ENCODE measurements around the gene MYCBP. TPM values are rescaled to one million over a fixed set of nuclear protein-coding genes. Genes with fewer than 3 reads are reported as not detected.
"Not testable (repeated sequence)": the region's sequence is repeated elsewhere in the genome, so short reads cannot be mapped to it uniquely, and the experiment has no call there.

The MYCBP gene
- total RNA-seq, 1 donor from 2014 or later = 33.4 TPM

GRCh38 chr1:38867208-38867607 lies 5.9 kb downstream of the MYCBP start:
- DNase-seq (ENCODE audit: low read depth) = no peak

- DNase-seq (ENCODE audit: low read depth) = no peak
These were observed 7.9 kb downstream of the MYCBP start for GRCh38 chr1:38865112-38865715.

- DNase-seq (ENCODE audit: low read depth) = no peak
These were observed 12.7 kb downstream of the MYCBP start for GRCh38 chr1:38860454-38860795.

- DNase-seq (ENCODE audit: low read depth) = peak; percentile 88
These were observed 13.3 kb downstream of the MYCBP start, which contains the start of gene RRAGC for GRCh38 chr1:38859561-38860453. RRAGC (minus strand) TSS chr1:38859772; CDS start chr1:38859646, 126 bp downstream.

GRCh38 chr1:38858833-38859560 lies 14.2 kb downstream of the MYCBP start:
- DNase-seq (ENCODE audit: low read depth) = peak; percentile 75

GRCh38 chr1:38852780-38853179 lies 20.4 kb downstream of the MYCBP start:
- DNase-seq (ENCODE audit: low read depth) = no peak

GRCh38 chr1:38848071-38848470 lies 25.1 kb downstream of the MYCBP start:
- DNase-seq (ENCODE audit: low read depth) = no peak

- no peak for DNase-seq (ENCODE audit: low read depth)
These were observed 26.9 kb downstream of the MYCBP start for GRCh38 chr1:38846210-38846609.

GRCh38 chr1:38845088-38845487 lies 28.1 kb downstream of the MYCBP start:
- DNase-seq (ENCODE audit: low read depth) = not testable (repeated sequence)

- DNase-seq (ENCODE audit: low read depth) = no peak
These were observed 32.9 kb downstream of the MYCBP start for GRCh38 chr1:38840281-38840680.

GRCh38 chr1:38839363-38839762 lies 33.8 kb downstream of the MYCBP start:
- no peak for DNase-seq (ENCODE audit: low read depth)

GRCh38 chr1:38836316-38836715 lies 36.8 kb downstream of the MYCBP start:
- not testable (repeated sequence) for DNase-seq (ENCODE audit: low read depth)

- DNase-seq (ENCODE audit: low read depth) = peak; percentile 85
These were observed 38.0 kb downstream of the MYCBP start for GRCh38 chr1:38834937-38835827.

- DNase-seq (ENCODE audit: low read depth) = peak; percentile 8
These were observed 38.8 kb downstream of the MYCBP start for GRCh38 chr1:38834221-38834782.

GRCh38 chr1:38833146-38833545 lies 40.0 kb downstream of the MYCBP start:
- DNase-seq (ENCODE audit: low read depth) = no peak

- no peak for DNase-seq (ENCODE audit: low read depth)
These were observed 40.8 kb downstream of the MYCBP start for GRCh38 chr1:38832370-38832734.

GRCh38 chr1:38831731-38832369 lies 41.3 kb downstream of the MYCBP start:
- DNase-seq (ENCODE audit: low read depth) = no peak

GRCh38 chr1:38829368-38829767 lies 43.8 kb downstream of the MYCBP start:
- no peak for DNase-seq (ENCODE audit: low read depth)

- DNase-seq (ENCODE audit: low read depth) = peak; percentile 3
These were observed 45.8 kb downstream of the MYCBP start for GRCh38 chr1:38827318-38827717.

GRCh38 chr1:38826886-38827285 lies 46.3 kb downstream of the MYCBP start:
- no peak for DNase-seq (ENCODE audit: low read depth)

- peak; percentile 34 for DNase-seq (ENCODE audit: low read depth)
These were observed 46.9 kb downstream of the MYCBP start for GRCh38 chr1:38826262-38826661.

All from renal cortical epithelial cell (primary cell).